H1 (cell line): Measurements from ENCODE around the gene MLF2. TPM values are rescaled to one million over a fixed set of nuclear protein-coding genes. Genes with fewer than 3 reads are reported as not detected.

Experiments used
- CTCF ChIA-PET: fragments of 300-600 bp; sonication (Branson Sonifier 250); formaldehyde crosslinking; loops from one replicate; lab custom pipeline; 2021; ENCODE audit not compliant: partially characterized antibody; lab: Charles Lee
- POLR2A ChIA-PET: fragments of 300-600 bp; sonication (Branson Sonifier 250); formaldehyde crosslinking; loops from one replicate; lab custom pipeline; 2021; ENCODE audit warnings: inconsistent platforms; ENCODE audit not compliant: partially characterized antibody; lab: Charles Lee
- DNase-seq, 2 experiments: peaks; one replicate each; pipeline versions ENCODE4 v3.0.0 to v3.0.0-alpha.2; 2010 to 2022; ENCODE audit warnings: low spot score in 2 of 2, low read depth in 1 of 2, mixed read lengths in 1 of 2
- FAIRE-seq: peaks from 2 replicates; lab custom pipeline; 2011; peaks lifted over from hg19 to GRCh38; lab: Jason Lieb, UNC
- H2AFZ ChIP-seq: 2 replicates; pipeline ENCODE4 v1.8.1; 2012; ENCODE audit warnings: low read length, inconsistent platforms
- H2AK5ac ChIP-seq: 2 replicates; pipeline ENCODE4 v1.6.1; 2013; ENCODE audit warnings: low read depth, low read length
- H2BK120ac ChIP-seq: replicated peaks from 2 replicates; pipeline ENCODE3; 2013; ENCODE audit warnings: low read depth, low read length, inconsistent platforms
- H2BK12ac ChIP-seq: 2 replicates; pipeline ENCODE4 v1.6.1; 2013; ENCODE audit warnings: low read depth, low read length
- H2BK15ac ChIP-seq: 2 replicates; pipeline ENCODE4 v1.6.1; 2013; ENCODE audit warnings: low read length
- H2BK20ac ChIP-seq: 2 replicates; pipeline ENCODE4 v1.6.1; 2013; ENCODE audit warnings: low read length
- H2BK5ac ChIP-seq: 2 replicates; pipeline ENCODE4 v1.6.1; 2013; ENCODE audit warnings: low read depth, low read length
- H3K14ac ChIP-seq: 2 replicates; pipeline ENCODE4 v1.6.1; 2013; ENCODE audit warnings: inconsistent platforms; ENCODE audit not compliant: insufficient read length
- H3K18ac ChIP-seq: 2 replicates; pipeline ENCODE4 v1.6.1; 2013; ENCODE audit warnings: low read length; ENCODE audit errors: extremely low read depth
- H3K23ac ChIP-seq: 2 replicates; pipeline ENCODE4 v1.6.1; 2013; ENCODE audit warnings: inconsistent platforms; ENCODE audit not compliant: insufficient read length
- H3K23me2 ChIP-seq: 2 replicates; pipeline ENCODE4 v1.6.1; 2013; ENCODE audit warnings: low read depth, low read length
- H3K27ac ChIP-seq: 2 replicates; pipeline ENCODE4 v1.6.1; 2011; ENCODE audit warnings: low read depth, low read length, inconsistent platforms
- H3K27me3 ChIP-seq, 4 experiments: replicated peaks in 1 of 4; 1 replicate in 1 of 4; 2 replicates in 3 of 4; pipeline versions ENCODE4 v1.6.1 to v1.8.1; 2011 to 2013; ENCODE audit warnings: low read length in 3 of 4, mild to moderate bottlenecking in 3 of 4, inconsistent platforms in 2 of 4, mixed read lengths in 2 of 4, moderate library complexity in 1 of 4; ENCODE audit not compliant: control insufficient read depth in 3 of 4, insufficient read depth in 3 of 4; ENCODE audit errors: extremely low read depth in 1 of 4
- H3K36me3 ChIP-seq, 4 experiments: 2 replicates each; pipeline versions ENCODE4 v1.6.1 to v1.8.1; 2011 to 2013; ENCODE audit warnings: mild to moderate bottlenecking in 4 of 4, low read length in 3 of 4, moderate library complexity in 2 of 4, control low read depth in 1 of 4, inconsistent platforms in 1 of 4; ENCODE audit not compliant: insufficient read depth in 4 of 4, control insufficient read depth in 2 of 4
- H3K4ac ChIP-seq: replicated peaks from 2 replicates; pipeline ENCODE3; 2013; ENCODE audit warnings: low read length, low read depth, mixed read lengths, inconsistent platforms; ENCODE audit not compliant: insufficient read length
- H3K4me1 ChIP-seq, 4 experiments: replicated peaks in 1 of 4; 1 replicate in 1 of 4; 2 replicates in 3 of 4; pipeline versions ENCODE4 v1.6.1 to v1.8.1; 2011 to 2013; ENCODE audit warnings: low read length in 3 of 4, inconsistent platforms in 2 of 4, mixed read lengths in 1 of 4; ENCODE audit not compliant: insufficient read depth in 4 of 4, control insufficient read depth in 3 of 4
- H3K4me2 ChIP-seq, 2 experiments: 2 replicates each; pipeline versions ENCODE4 v1.6.1 to v1.8.1; 2011 to 2013; ENCODE audit warnings: low read depth in 2 of 2, low read length in 2 of 2, control low read depth in 1 of 2, inconsistent platforms in 1 of 2, mild to moderate bottlenecking in 1 of 2; ENCODE audit not compliant: insufficient read depth in 1 of 2
- H3K4me3 ChIP-seq, 4 experiments: fragments of 200-600, 300-600 bp in 1 of 4; sonication (generic), shearing (Covaris generic), sonication (Bioruptor Twin) in 1 of 4; 2 replicates each; pipeline versions ENCODE4 v1.5.1 to v1.8.1; 2011 to 2016; ENCODE audit warnings: low read length in 4 of 4, low read depth in 3 of 4, control low read depth in 2 of 4, inconsistent platforms in 2 of 4, mild to moderate bottlenecking in 2 of 4, mixed read lengths in 1 of 4, moderate library complexity in 1 of 4; ENCODE audit not compliant: insufficient read depth in 2 of 4; ENCODE audit errors: extremely low read depth in 1 of 4
- H3K56ac ChIP-seq: replicated peaks from 2 replicates; pipeline ENCODE3; 2013; ENCODE audit warnings: low read depth, mild to moderate bottlenecking, mixed read lengths, low read length, inconsistent platforms; ENCODE audit not compliant: insufficient read length
- H3K79me1 ChIP-seq: 2 replicates; pipeline ENCODE4 v1.6.1; 2013; ENCODE audit warnings: low read depth, low read length, control low read depth
- H3K79me2 ChIP-seq, 2 experiments: 2 replicates each; pipeline versions ENCODE4 v1.6.1 to v1.8.1; 2012 to 2013; ENCODE audit warnings: low read length in 2 of 2, mild to moderate bottlenecking in 2 of 2, inconsistent platforms in 1 of 2; ENCODE audit not compliant: insufficient read depth in 2 of 2, control insufficient read depth in 1 of 2
- H3K9ac ChIP-seq, 4 experiments: replicated peaks in 1 of 4; 1 replicate in 1 of 4; 2 replicates in 3 of 4; pipeline versions ENCODE4 v1.6.1 to v1.8.1; 2011 to 2013; ENCODE audit warnings: low read depth in 3 of 4, low read length in 3 of 4, control low read depth in 2 of 4, mild to moderate bottlenecking in 2 of 4, moderate library complexity in 2 of 4, inconsistent platforms in 1 of 4; ENCODE audit errors: extremely low read depth in 1 of 4
- H3K9me3 ChIP-seq, 2 experiments: 2 replicates each; pipeline versions ENCODE4 v1.6.1 to v1.8.1; 2012 to 2013; ENCODE audit warnings: mild to moderate bottlenecking in 2 of 2, moderate library complexity in 2 of 2, control low read depth in 1 of 2, inconsistent platforms in 1 of 2, low read depth in 1 of 2, low read length in 1 of 2, mixed read lengths in 1 of 2; ENCODE audit not compliant: insufficient read depth in 2 of 2
- H4K20me1 ChIP-seq, 2 experiments: replicated peaks in 1 of 2; 2 replicates each; pipeline versions ENCODE3 to v1.8.1; 2011 to 2013; ENCODE audit warnings: inconsistent platforms in 2 of 2, low read length in 2 of 2, mild to moderate bottlenecking in 1 of 2; ENCODE audit not compliant: insufficient read depth in 2 of 2, control insufficient read depth in 1 of 2
- H4K5ac ChIP-seq: 2 replicates; pipeline ENCODE4 v1.6.1; 2013; ENCODE audit warnings: low read length, low read depth, mixed read lengths, inconsistent platforms; ENCODE audit not compliant: insufficient read length
- H4K8ac ChIP-seq: 2 replicates; pipeline ENCODE4 v1.8.0; 2013; ENCODE audit warnings: mild to moderate bottlenecking, moderate library complexity, low read length, inconsistent platforms; ENCODE audit not compliant: insufficient read depth; ENCODE audit errors: extremely low read depth
- H4K91ac ChIP-seq: replicated peaks from 2 replicates; pipeline ENCODE3; 2013; ENCODE audit warnings: low read length, mixed read lengths, inconsistent platforms; ENCODE audit not compliant: insufficient read length
- CTCF ChIP-seq, 3 experiments: IDR thresholded peaks; 1 replicate in 2 of 3; 2 replicates in 1 of 3; pipeline versions ENCODE4 v1.5.1 to v1.6.1; 2011; ENCODE audit warnings: low read length in 3 of 3, mild to moderate bottlenecking in 3 of 3, inconsistent platforms in 2 of 3, low read depth in 1 of 3, moderate library complexity in 1 of 3; ENCODE audit not compliant: insufficient read depth in 1 of 3; ENCODE audit errors: control extremely low read depth in 1 of 3
- POLR2A ChIP-seq, 2 experiments: IDR thresholded peaks; 1 replicate in 1 of 2; 2 replicates in 1 of 2; pipeline ENCODE4 v1.6.1; 2011; ENCODE audit warnings: low read depth in 2 of 2, low read length in 2 of 2, mild to moderate bottlenecking in 2 of 2; ENCODE audit errors: control extremely low read depth in 1 of 2
- RBBP5 ChIP-seq: IDR thresholded peaks from 2 replicates; pipeline ENCODE4 v1.7.1; 2012; ENCODE audit warnings: low read depth, mild to moderate bottlenecking, inconsistent platforms, low read length, moderate library complexity, borderline replicate concordance
- WGBS, 2 experiments: shearing (Covaris generic) in 1 of 2; methylation state at CpG; one replicate each; pipeline versions ENCODE4 v1.1.6 to v1.1.7; 2013 to 2015; ENCODE audit warnings: low lambda C conversion rate in 2 of 2, mixed read lengths in 2 of 2, inconsistent platforms in 1 of 2, low coverage in 1 of 2, missing lambda C conversion rate in 1 of 2; ENCODE audit not compliant: insufficient replicate concordance in 2 of 2, insufficient coverage in 1 of 2, insufficient read length in 1 of 2; ENCODE audit errors: extremely low coverage in 1 of 2, missing lambda C conversion rate in 1 of 2; 5-methylcytosine and 5-hydroxymethylcytosine counted together
- polyA plus RNA-seq, 7 experiments: library from polyadenylated mRNA; depleted of rRNA in 3 of 7; stranded (reverse) in 5 of 7; unstranded in 2 of 7; fragments of >200 nt in 5 of 7; fragments of 200-250 nt in 2 of 7; gene quantifications; 1 replicate in 5 of 7; 2 replicates in 1 of 7; 4 replicates in 1 of 7; pipeline versions ENCODE4 v1.2.1 to v1.2.3, GENCODE V29; 2011 to 2013; ENCODE audit warnings: missing spikeins in 2 of 7, mixed read lengths in 2 of 7
- total RNA-seq: library from RNA; stranded (reverse); fragmentation: NEBNext Ultra II Directional; extraction: Animal tissue kit (Norgen Biotek cat#: 25700); gene quantifications from 2 replicates; pipeline ENCODE4 v1.2.1, GENCODE V29; 2021

The MLF2 gene
- total and polyA plus RNA-seq, 2 of the 8 experiments (the other 6 are each of a cell fraction or from before 2014, with no cell fraction given), result 229 to 401 TPM

- H3K9me3 ChIP-seq, result no peaks in the 10 kb centered on the region
- H4K91ac ChIP-seq, result no peak overlapping the region
- no peak overlapping the region for H3K56ac ChIP-seq
- no peaks in the 10 kb centered on the region for H3K36me3 ChIP-seq
- H4K20me1 ChIP-seq, result no peaks in the 10 kb centered on the region
- H2BK12ac ChIP-seq, result 0 out of 2 replicates have a peak overlapping the region, but pooled peaks have one; percentile 39
- H3K79me1 ChIP-seq, result no peaks in the 10 kb centered on the region
- H2BK5ac ChIP-seq, result no peak overlapping the region
- ChIA-PET CTCF (interaction anchor here (0.8 to 29.6 kb wide), 10 partner anchors 9 to 92 kb away, joined by 3 to 532 read pairs (median 7); partner anchors contain the start of genes CD4, GNB3, GPR162 and LAG3), POLR2A (interaction anchor here (0.7 to 10.4 kb wide), 12 partner anchors 10 to 107 kb away, joined by 3 to 97 read pairs (median 4); partner anchors contain the start of genes CD4, GPR162, MLF2 and PTMS)
- H3K4me2 ChIP-seq, result peak overlapping the region; percentile 88 to 90; a peak in 2 of 4 replicates
- no peaks in the 10 kb centered on the region for H3K79me2 ChIP-seq
- no peak overlapping the region; the same call in 1 of the 2 replicates for H4K8ac ChIP-seq
- H2BK120ac ChIP-seq, result no peak overlapping the region
- no peak overlapping the region for H3K4me3 ChIP-seq
- 94% methylated on average over 5 of the region's 5 CpGs; no CpG with 5 or more reads in 1 of the 2 experiments for WGBS, 2 experiments
- FAIRE-seq, result no peak
- H3K4me1 ChIP-seq, result peaks cover 5 to 28% (median 20%) of the 10 kb centered on the region in 4 experiments
- no peak overlapping the region; the same call in 1 of the 2 replicates for H3K18ac ChIP-seq
- TF ChIP-seq CTCF (IDR thresholded peaks at IDR 0.05; ENCODE audit: control extremely low read depth in 1 of 3, insufficient read depth in 1 of 3, low read depth in 1 of 3, low read length in 3 of 3), result no peak
- TF ChIP-seq RBBP5, result no peak
- no peak for TF ChIP-seq POLR2A (IDR thresholded peaks at IDR 0.05; ENCODE audit: control extremely low read depth in 1 of 2, low read depth in 2 of 2, low read length in 2 of 2)
- TF ChIP-seq, all 59 proteins: peak for 0
- Histone ChIP-seq H2AK5ac (no peak overlapping the region), H3K4ac (no peak overlapping the region), H2BK15ac (no peak overlapping the region; the same call in 1 of the 2 replicates), H3K27ac (no peak overlapping the region), H2BK20ac (no peak overlapping the region), H3K23me2 (peaks cover 15% of the 10 kb centered on the region), H4K5ac (no peak overlapping the region), H3K9ac (no peak overlapping the region), H2AFZ (no peak overlapping the region), H3K23ac (no peak overlapping the region), H3K14ac (no peak overlapping the region), H3K27me3 (peaks cover 0 to 36% (median 26%) of the 10 kb centered on the region in 4 experiments; a peak in 5 of 7 replicates)
- no peak for DNase-seq
These were observed 24.4 kb upstream of the MLF2 start for GRCh38 chr12:6777386-6777785.
